Thoracic aorta (tissue), 2 donors: ENCODE data around the gene KIFAP3. TPM values are rescaled to one million over a fixed set of nuclear protein-coding genes. Genes with fewer than 3 reads are reported as not detected.

ENCODE experiments used
- ATAC-seq: fragments of 150-250 bp; one replicate; pipeline ENCODE4 v1.8.0; 2017; ENCODE audit warnings: low read depth; ENCODE audit not compliant: insufficient number of reproducible peaks, low FRiP score
- DNase-seq: peaks from one replicate; pipeline ENCODE4 v3.0.0-alpha.2; 2020; ENCODE audit warnings: low spot score
- H3K27ac ChIP-seq, 2 donors: fragments of 200-600 bp; sonication (generic); 1 replicate in 1 of 2; 2 replicates in 1 of 2; pipeline ENCODE4 v1.5.1; 2016; ENCODE audit warnings: mild to moderate bottlenecking in 2 of 2, moderate library complexity in 2 of 2
- H3K27me3 ChIP-seq: fragments of 200-600 bp; sonication (generic); replicated peaks from 2 replicates; pipeline ENCODE4 v1.6.0; 2016; ENCODE audit warnings: mild to moderate bottlenecking; ENCODE audit not compliant: insufficient read depth
- H3K36me3 ChIP-seq: fragments of 200-600 bp; sonication (generic); one replicate; pipeline ENCODE4 v1.5.1; 2016
- H3K4me1 ChIP-seq, 2 donors: fragments of 200-600 bp; sonication (generic); 1 replicate in 1 of 2; 2 replicates in 1 of 2; pipeline versions ENCODE4 v1.5.1 to v1.6.0; 2016; ENCODE audit warnings: low read depth in 2 of 2, mild to moderate bottlenecking in 1 of 2; ENCODE audit not compliant: control insufficient read depth in 1 of 2
- H3K4me3 ChIP-seq: fragments of 200-600 bp; sonication (generic); 2 replicates; pipeline ENCODE4 v1.5.1; 2016; ENCODE audit warnings: mild to moderate bottlenecking
- H3K9me3 ChIP-seq: fragments of 200-600 bp; sonication (generic); 2 replicates; pipeline ENCODE4 v1.5.1; 2016
- CTCF ChIP-seq: fragments of 200-600 bp; sonication (generic); IDR thresholded peaks from one replicate; pipeline ENCODE4 v1.5.1; 2019; ENCODE audit warnings: antibody characterized with exemption
- total RNA-seq, 2 donors: library from RNA; depleted of rRNA; stranded (reverse); fragments of >200 nt; gene quantifications; one replicate each; pipeline versions ENCODE4 v1.1.0 to v1.2.3, GENCODE V29; 2016

The KIFAP3 gene
- total RNA-seq, 2 donors from 2014 or later = 23.6 to 43.8 TPM

DNA sequence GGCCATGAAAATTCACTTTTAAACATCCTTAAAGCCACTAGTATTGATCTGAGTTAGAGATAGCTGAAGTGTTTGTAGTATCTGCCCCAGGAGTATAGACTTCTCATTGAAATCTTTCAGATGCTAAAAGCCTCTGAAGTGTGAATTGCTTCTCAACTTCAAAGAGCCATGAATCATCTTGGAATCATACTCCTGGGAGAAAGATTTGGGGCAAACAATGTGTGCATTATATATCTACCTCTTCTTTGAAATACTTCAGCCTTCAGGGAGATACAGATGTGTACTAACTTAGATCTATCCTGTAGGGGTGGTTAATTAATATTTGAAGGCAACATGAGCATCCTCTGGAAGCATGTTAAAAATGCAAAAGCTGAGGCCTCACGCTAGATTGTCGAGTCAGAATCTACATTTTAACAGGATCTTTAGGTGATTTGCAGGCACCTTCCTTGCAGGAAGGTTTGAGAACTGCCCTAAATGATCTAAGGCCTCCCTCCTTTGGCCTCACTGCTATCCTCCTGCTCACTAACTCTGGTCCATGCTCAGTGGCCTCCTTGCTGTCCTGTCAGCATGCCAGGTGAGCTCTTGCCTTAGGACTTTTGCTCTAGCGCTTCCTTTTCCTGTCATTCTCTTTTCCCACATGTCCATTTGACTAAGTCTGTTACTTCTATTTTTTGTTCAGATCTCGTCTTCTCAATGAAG, 174.8 kb downstream of the KIFAP3 start:
- H3K4me3 ChIP-seq = no peak overlapping the region
- H3K36me3 ChIP-seq = no peaks in the 10 kb centered on the region
- no peak overlapping the region for H3K27ac ChIP-seq
- no peaks in the 10 kb centered on the region for H3K27me3 ChIP-seq
- DNase-seq (no peak), ATAC-seq (no peak)
- H3K9me3 ChIP-seq = no peaks in the 10 kb centered on the region
- TF ChIP-seq CTCF = no peak
- no peaks in the 10 kb centered on the region for H3K4me1 ChIP-seq

GRCh38 chr1:169896013-169896412, 178.5 kb downstream of the KIFAP3 start:
- DNase-seq (no peak), ATAC-seq (no peak)
- Histone ChIP-seq H3K27ac (no peak overlapping the region), H3K4me1 (peaks cover 12 to 18% of the 10 kb centered on the region in 2 donors), H3K36me3 (no peaks in the 10 kb centered on the region), H3K9me3 (no peaks in the 10 kb centered on the region), H3K4me3 (no peak overlapping the region), H3K27me3 (no peaks in the 10 kb centered on the region)
- no peak for TF ChIP-seq CTCF

DNA sequence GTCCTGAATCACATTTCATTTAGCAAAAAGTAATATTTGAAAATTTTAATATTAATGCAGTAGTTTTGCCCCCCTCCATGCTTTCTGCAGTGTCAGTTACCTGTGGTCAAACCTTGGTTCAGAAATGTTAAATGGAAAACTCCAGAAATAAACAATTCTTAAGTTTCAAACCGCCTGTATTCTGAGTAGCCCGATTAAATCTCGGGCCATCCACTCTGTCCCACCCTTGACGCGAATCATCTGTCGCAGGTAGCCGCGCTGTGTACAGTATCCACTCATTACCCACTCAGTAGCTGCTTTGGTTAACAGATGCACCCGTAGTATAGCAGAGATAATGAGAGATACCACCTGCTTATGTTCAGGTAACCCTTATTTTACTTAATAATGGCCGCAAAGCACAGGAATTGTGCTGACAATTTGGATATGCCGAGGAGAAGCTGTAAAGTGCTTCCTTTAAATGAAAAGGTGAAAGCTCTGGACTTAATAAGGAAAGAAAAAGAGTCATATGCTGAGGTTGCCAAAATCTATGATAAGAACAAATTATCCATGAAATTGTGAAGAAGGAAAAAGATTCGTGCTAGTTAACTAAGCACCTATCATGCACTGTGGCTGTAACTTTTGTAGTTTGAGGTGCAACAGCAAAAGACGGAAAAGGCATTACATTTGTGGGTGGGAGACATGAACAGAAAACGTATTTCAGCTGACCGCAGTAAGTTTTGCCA, 179.9 kb downstream of the KIFAP3 start:
- peak overlapping the region; percentile 92 to 95 for H3K27ac ChIP-seq
- H3K9me3 ChIP-seq = no peaks in the 10 kb centered on the region
- ATAC-seq = no peak
- H3K4me3 ChIP-seq = peak overlapping the region; percentile 98
- no peak for DNase-seq
- no peaks in the 10 kb centered on the region for H3K27me3 ChIP-seq
- peaks cover 12 to 26% of the 10 kb centered on the region in 2 donors for H3K4me1 ChIP-seq
- no peak for TF ChIP-seq CTCF
- no peaks in the 10 kb centered on the region for H3K36me3 ChIP-seq

- ATAC-seq (peak; percentile 99), DNase-seq (peak; percentile 85)
- peaks cover 12 to 26% of the 10 kb centered on the region in 2 donors for H3K4me1 ChIP-seq
- peak within 1 kb of the TSS; percentile 92 to 95 for H3K27ac ChIP-seq
- H3K9me3 ChIP-seq = no peaks in the 10 kb centered on the region
- H3K27me3 ChIP-seq = no peaks in the 10 kb centered on the region
- peak within 1 kb of the TSS; percentile 98 for H3K4me3 ChIP-seq
- H3K36me3 ChIP-seq = no peaks in the 10 kb centered on the region
- no peak for TF ChIP-seq CTCF
Observed at GRCh38 chr1:169893645-169894423, 180.7 kb downstream of the KIFAP3 start, which contains the start of gene SCYL3. Gene SCYL3, minus strand, starts transcription at chr1:169893896. Its CDS starts 5,056 bp downstream, at chr1:169888840.
